Heart right ventricle (tissue), 16 donors: ENCODE measurements around the gene EHF. TPM values are rescaled to one million over a fixed set of nuclear protein-coding genes. Genes with fewer than 3 reads are reported as not detected.
A peak's percentile ranks its signal among the peaks of the same experiment; 100 is the strongest.

ENCODE experiments used
- ATAC-seq, 8 donors: fragments of 200-7000 bp; cut with Tn5 transposase; one replicate each; pipeline ENCODE4 v1.9.1; 2020; ENCODE audit warnings: mild to moderate bottlenecking in 8 of 8, moderate library complexity in 8 of 8, moderate number of reproducible peaks in 1 of 8
- DNase-seq, 2 donors: peaks; one replicate each; pipeline ENCODE4 v3.0.0-alpha.2; 2020
- H3K27ac ChIP-seq, 10 donors: fragments of 200-600 bp; sonication (generic) in 2 of 10; one replicate each; pipeline versions ENCODE4 v1.5.0 to v1.8.0; 2020 to 2022; ENCODE audit warnings: mild to moderate bottlenecking in 3 of 10
- H3K27me3 ChIP-seq, 7 donors: fragments of 200-600 bp; one replicate each; pipeline ENCODE4 v1.8.0; 2021 to 2022; ENCODE audit warnings: mild to moderate bottlenecking in 2 of 7
- H3K36me3 ChIP-seq, 9 donors: fragments of 200-600 bp; sonication (generic) in 1 of 9; one replicate each; pipeline versions ENCODE4 v1.5.0 to v1.8.0; 2020 to 2022; ENCODE audit warnings: mild to moderate bottlenecking in 2 of 9
- H3K4me1 ChIP-seq, 9 donors: fragments of 200-600 bp; sonication (generic) in 1 of 9; one replicate each; pipeline versions ENCODE4 v1.5.0 to v1.8.0; 2020 to 2022; ENCODE audit warnings: mild to moderate bottlenecking in 4 of 9
- H3K4me3 ChIP-seq, 10 donors: fragments of 200-600 bp; sonication (generic) in 2 of 10; one replicate each; pipeline versions ENCODE4 v1.5.0 to v1.8.0; 2020 to 2022; ENCODE audit warnings: mild to moderate bottlenecking in 7 of 10, moderate library complexity in 2 of 10
- H3K9me3 ChIP-seq, 11 donors: fragments of 200-600 bp in 10 of 11; sonication (generic) in 2 of 11; one replicate each; pipeline versions ENCODE4 v1.5.0 to v1.8.0; 2013 to 2022; ENCODE audit warnings: mild to moderate bottlenecking in 2 of 11, control low read depth in 1 of 11, moderate library complexity in 1 of 11
- CTCF ChIP-seq, 9 donors: fragments of 200-600 bp; sonication (generic) in 2 of 9; IDR thresholded peaks; one replicate each; pipeline versions ENCODE4 v1.5.0 to v1.8.0; 2021 to 2022; ENCODE audit warnings: antibody characterized with exemption in 9 of 9, mild to moderate bottlenecking in 5 of 9, moderate library complexity in 1 of 9
- WGBS, 2 donors: extraction: QIAGEN DNeasy Blood & Tissue Kit; methylation state at CpG; one replicate each; pipeline ENCODE4 v1.1.7; 2013; ENCODE audit warnings: inconsistent platforms in 1 of 2; 5-methylcytosine and 5-hydroxymethylcytosine counted together
- intact Hi-C, 10 donors: fragments of 100-400 bp; cut with DNase I; formaldehyde crosslinking; loops; one replicate each; pipeline versions ENCODE4 v1.11.1 to v1.14.2; 2022
- polyA plus RNA-seq, 2 donors: library from polyadenylated mRNA; stranded (reverse); fragments of 200-250 nt; gene quantifications; one replicate each; pipeline ENCODE4 v1.2.3, GENCODE V29; 2013
- total RNA-seq, 10 donors: library from RNA; stranded (reverse); fragmentation: NEBNext Ultra II Directional in 3 of 10; extraction: Animal tissue kit (Norgen Biotek cat#: 25700) in 3 of 10; gene quantifications; one replicate each; pipeline versions ENCODE4 v1.2.1 to v1.2.4, GENCODE V29; 2021 to 2023
- donor health status: Arrhythmogenic right ventricular cardiomyopathy.
- donor health status: ischemic (EF 13 %, LVEDD 7.1; RV severe dilation, severe dysfunction).
- donor health status: healthy with polysubstance abuse.
- donor health status: DM: no; HTN: yes; CAD: no.
- donor health status: DM: no; HTN: no; CAD: no.
- donor health status: ischemic (EF 25% LVEDD 6.9; RV normal size, moderate dysfunction).
- donor health status: ischemic (EF 25% LVEDD 5.7; RV mildly dilated, moderate dysfunction).
- donor health status: healthy.
- donor health status: DM: yes; HTN: yes; CAD: no.
- donor health status: Ischemic cardiomyopathy.
- donor health status: ischemic (EF 35%, LVEDD 5.7; RV mildly dilated, moderate dysfunction).
- donor health status: nonischemic (EF 11% LVEDD 7.7; RV severe dilation, severe dysfunction).
- donor health status: DM: yes; HTN: yes; CAD: no.
- donor health status: PGD.
- donor health status: ischemic (EF 29% LVEDD 5.4; RV normal size, mild dysfunction).
- donor health status: nonischemic (EF 23%, LVEDD 6.1; RV moderate dilation, normal function).

EHF gene
- total and polyA plus RNA-seq, 12 donors: 0.09 to 3.2 (median 0.81) TPM; not detected in 1

- ATAC-seq (no peak), DNase-seq (no peak)
- no peaks in the 10 kb centered on the region for H3K36me3 ChIP-seq
- H3K9me3 ChIP-seq: no peaks in the 10 kb centered on the region
- no peaks in the 10 kb centered on the region for H3K27me3 ChIP-seq
- H3K4me1 ChIP-seq: peaks cover 0 to 27% (median 16%) of the 10 kb centered on the region in 9 donors
- intact Hi-C loops: no loop called here
- 95% methylated on average over 5 of the region's 5 CpGs for WGBS, 2 donors
- H3K27ac ChIP-seq: no peak overlapping the region
- H3K4me3 ChIP-seq: no peak overlapping the region
- TF ChIP-seq CTCF (IDR thresholded peaks at IDR 0.05): no peak
These were observed 10.4 kb upstream of the EHF start for GRCh38 chr11:34610324-34611041.

GRCh38 chr11:34613015-34613414 is 7.9 kb upstream of the EHF start:
- TF ChIP-seq CTCF (IDR thresholded peaks at IDR 0.05): no peak
- Histone ChIP-seq H3K4me1 (peaks cover 0 to 41% (median 22%) of the 10 kb centered on the region in 9 donors), H3K9me3 (no peaks in the 10 kb centered on the region), H3K36me3 (no peaks in the 10 kb centered on the region), H3K27ac (peak overlapping the region in 2 of 10 donors; percentile 19 to 36), H3K27me3 (no peaks in the 10 kb centered on the region), H3K4me3 (no peak overlapping the region)
- intact Hi-C loops: no loop called here
- ATAC-seq (no peak), DNase-seq (no peak)

- ATAC-seq (no peak), DNase-seq (no peak)
- Histone ChIP-seq H3K27me3 (no peaks in the 10 kb centered on the region), H3K4me3 (no peak overlapping the region), H3K27ac (peak overlapping the region in 9 of 10 donors; percentile 6 to 70 (median 40)), H3K36me3 (no peaks in the 10 kb centered on the region), H3K9me3 (no peaks in the 10 kb centered on the region), H3K4me1 (peaks cover 0 to 44% (median 22%) of the 10 kb centered on the region in 9 donors)
- intact Hi-C loops: no loop called here
- TF ChIP-seq CTCF (IDR thresholded peaks at IDR 0.05): no peak
- WGBS, 2 donors: 56 to 58% methylated on average over 2 of the region's 2 CpGs
These were observed 7.3 kb upstream of the EHF start for GRCh38 chr11:34613552-34614056.

GRCh38 chr11:34614344-34615104 is 6.4 kb upstream of the EHF start:
- 55 to 61% methylated on average over 5 of the region's 5 CpGs for WGBS, 2 donors
- no peak for TF ChIP-seq CTCF (IDR thresholded peaks at IDR 0.05)
- Histone ChIP-seq H3K4me3 (no peak overlapping the region), H3K36me3 (no peaks in the 10 kb centered on the region), H3K27ac (peak overlapping the region in 9 of 10 donors; percentile 6 to 70 (median 40)), H3K4me1 (peaks cover 0 to 44% (median 22%) of the 10 kb centered on the region in 9 donors), H3K9me3 (no peaks in the 10 kb centered on the region), H3K27me3 (no peaks in the 10 kb centered on the region)
- intact Hi-C loops: no loop called here
- DNase-seq (no peak), ATAC-seq (peak; percentile 48 to 67 (median 55))
